ENCODE data around the gene RBBP4.
"Not testable (repeated sequence)": the region's sequence is repeated elsewhere in the genome, so short reads cannot be mapped to it uniquely, and the experiment has no call there.

The RBBP4 gene

DNA sequence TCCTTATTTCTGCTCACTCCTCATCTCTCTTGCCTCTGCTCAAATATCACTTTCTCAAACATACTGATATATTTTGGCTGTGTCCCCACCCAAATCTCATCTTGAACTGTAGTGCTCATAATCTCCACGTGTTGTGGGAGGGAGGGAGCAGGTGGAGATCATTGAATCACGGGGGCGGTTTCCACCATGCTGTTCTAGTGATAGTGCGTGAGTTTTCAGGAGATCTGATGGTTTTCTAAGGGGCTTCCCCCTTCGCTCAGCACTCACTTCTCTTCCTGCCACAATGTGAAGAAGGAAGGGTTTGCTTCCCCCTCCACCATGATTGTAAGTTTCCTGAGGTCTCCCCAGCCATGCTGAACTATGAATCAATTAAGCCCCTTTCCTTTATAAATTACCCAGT is 27.2 kb upstream of the RBBP4 start:
- TF ChIP-seq POLR2A (IDR thresholded peaks at IDR 0.05; ENCODE audit: extremely low read depth, insufficient read length) (no peak), MYC (IDR thresholded peaks at IDR 0.05; ENCODE audit: low read depth, low read length) (no peak)
- TF ChIP-seq, protein P1, sequence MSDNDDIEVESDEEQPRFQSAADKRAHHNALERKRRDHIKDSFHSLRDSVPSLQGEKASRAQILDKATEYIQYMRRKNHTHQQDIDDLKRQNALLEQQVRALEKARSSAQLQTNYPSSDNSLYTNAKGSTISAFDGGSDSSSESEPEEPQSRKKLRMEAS (IDR thresholded peaks at IDR 0.05; ENCODE audit: low read depth, low read length), result no peak
- TF ChIP-seq, protein P2, sequence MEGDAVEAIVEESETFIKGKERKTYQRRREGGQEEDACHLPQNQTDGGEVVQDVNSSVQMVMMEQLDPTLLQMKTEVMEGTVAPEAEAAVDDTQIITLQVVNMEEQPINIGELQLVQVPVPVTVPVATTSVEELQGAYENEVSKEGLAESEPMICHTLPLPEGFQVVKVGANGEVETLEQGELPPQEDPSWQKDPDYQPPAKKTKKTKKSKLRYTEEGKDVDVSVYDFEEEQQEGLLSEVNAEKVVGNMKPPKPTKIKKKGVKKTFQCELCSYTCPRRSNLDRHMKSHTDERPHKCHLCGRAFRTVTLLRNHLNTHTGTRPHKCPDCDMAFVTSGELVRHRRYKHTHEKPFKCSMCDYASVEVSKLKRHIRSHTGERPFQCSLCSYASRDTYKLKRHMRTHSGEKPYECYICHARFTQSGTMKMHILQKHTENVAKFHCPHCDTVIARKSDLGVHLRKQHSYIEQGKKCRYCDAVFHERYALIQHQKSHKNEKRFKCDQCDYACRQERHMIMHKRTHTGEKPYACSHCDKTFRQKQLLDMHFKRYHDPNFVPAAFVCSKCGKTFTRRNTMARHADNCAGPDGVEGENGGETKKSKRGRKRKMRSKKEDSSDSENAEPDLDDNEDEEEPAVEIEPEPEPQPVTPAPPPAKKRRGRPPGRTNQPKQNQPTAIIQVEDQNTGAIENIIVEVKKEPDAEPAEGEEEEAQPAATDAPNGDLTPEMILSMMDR (IDR thresholded peaks at IDR 0.05; ENCODE audit: low read depth, low read length), result no peak
- H3K4me3 ChIP-seq (ENCODE audit: low read depth, low read length), result no peak overlapping the region
- DNase-seq (ENCODE audit: low read depth), result no peak

DNA sequence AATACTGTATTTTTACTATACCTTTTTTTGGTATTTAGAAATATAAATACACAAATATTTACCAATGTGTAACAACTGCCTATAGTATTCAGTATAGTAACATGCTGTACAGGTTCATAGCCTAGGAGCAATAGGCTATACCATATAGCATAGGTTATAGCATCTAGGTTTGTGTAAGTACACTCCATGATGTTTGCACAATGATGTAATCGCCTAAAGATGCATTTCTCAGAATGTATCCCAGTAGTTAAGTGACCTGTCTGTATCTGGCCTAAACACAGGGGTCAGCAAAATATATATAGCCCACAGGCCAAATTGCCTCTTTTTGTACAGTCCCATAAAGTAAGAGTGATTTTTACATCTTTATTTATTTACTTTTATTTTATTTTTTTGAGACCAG is 24.8 kb upstream of the RBBP4 start:
- H3K4me3 ChIP-seq (ENCODE audit: low read depth, low read length), result no peak overlapping the region
- DNase-seq (ENCODE audit: low read depth), result no peak
- TF ChIP-seq POLR2A (IDR thresholded peaks at IDR 0.05; ENCODE audit: extremely low read depth, insufficient read length) (no peak), MYC (IDR thresholded peaks at IDR 0.05; ENCODE audit: low read depth, low read length) (no peak)
- TF ChIP-seq, protein P2 (IDR thresholded peaks at IDR 0.05; ENCODE audit: low read depth, low read length), result no peak
- TF ChIP-seq, protein P1 (IDR thresholded peaks at IDR 0.05; ENCODE audit: low read depth, low read length), result no peak

DNA sequence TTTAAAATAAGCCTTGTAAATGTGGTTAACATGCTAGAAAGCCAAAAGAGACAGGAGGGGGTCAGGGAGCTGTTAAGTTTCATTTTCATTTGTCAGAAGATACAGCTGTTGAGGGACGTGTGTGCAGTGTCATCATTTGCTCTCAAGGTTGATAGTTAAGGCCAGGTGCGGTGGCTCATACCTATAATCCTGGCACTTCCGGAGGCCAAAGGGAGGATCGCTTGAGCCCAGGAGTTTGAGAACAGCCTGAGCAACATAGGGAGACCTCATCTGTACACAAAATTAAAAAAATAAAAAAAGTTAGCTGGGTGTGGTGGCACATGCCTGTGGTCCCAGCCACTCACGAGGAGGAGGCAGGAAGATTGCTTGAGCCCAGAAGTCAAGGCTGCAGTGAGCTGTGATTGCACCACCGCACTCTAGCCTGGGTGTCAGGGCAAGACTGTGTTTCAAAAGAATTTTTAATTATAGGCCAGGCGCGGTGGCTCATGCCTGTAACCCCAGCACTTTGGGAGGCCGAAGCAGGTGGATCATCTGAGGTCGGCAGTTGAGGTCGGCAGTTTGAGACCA is 23.3 kb upstream of the RBBP4 start:
- no peak for DNase-seq (ENCODE audit: low read depth)
- TF ChIP-seq POLR2A (IDR thresholded peaks at IDR 0.05; ENCODE audit: extremely low read depth, insufficient read length) (no peak), MYC (IDR thresholded peaks at IDR 0.05; ENCODE audit: low read depth, low read length) (no peak)
- TF ChIP-seq, protein P1 (IDR thresholded peaks at IDR 0.05; ENCODE audit: low read depth, low read length), result no peak
- TF ChIP-seq, protein P2 (IDR thresholded peaks at IDR 0.05; ENCODE audit: low read depth, low read length), result no peak
- no peak overlapping the region for H3K4me3 ChIP-seq (ENCODE audit: low read depth, low read length)

DNA sequence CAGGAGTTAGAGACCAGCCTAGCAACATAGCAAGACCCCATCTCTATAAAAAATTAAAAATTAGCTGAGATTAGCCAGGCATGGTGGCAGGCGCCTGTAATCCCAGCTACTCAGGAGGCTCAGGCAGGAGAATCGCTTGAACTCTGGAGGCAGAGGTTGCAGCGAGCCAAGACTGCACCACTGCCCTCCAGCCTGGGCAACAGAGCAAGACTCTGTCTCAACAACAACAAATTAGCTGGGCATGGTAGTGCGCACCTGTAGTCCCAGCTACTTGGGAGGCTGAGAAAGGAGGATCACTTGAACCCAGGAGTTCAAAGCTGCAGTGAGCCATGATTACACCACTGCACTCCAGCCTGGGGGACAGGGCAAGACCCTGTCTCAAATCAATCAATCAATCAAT is 20.8 kb upstream of the RBBP4 start:
- H3K4me3 ChIP-seq (ENCODE audit: low read depth, low read length); DNase-seq (ENCODE audit: low read depth): not testable (repeated sequence)

DNA sequence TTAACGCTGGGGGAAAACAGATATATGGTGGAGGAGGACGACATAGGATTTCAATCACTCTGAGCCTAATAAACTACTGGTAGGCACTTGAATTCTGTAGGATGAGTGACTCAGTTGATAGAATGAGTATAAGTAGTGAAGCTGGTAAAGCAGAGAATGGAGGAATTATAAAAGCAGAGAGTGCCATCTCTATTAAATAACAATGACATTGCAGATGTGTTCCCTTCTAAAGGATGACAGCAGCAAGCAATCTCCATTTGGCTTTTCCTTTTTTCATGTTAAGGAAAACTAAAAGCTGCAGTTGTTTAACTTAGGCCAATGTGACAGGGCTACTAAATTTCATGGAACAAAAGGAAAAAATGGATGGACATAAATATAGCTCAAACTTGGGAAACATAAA is 18.2 kb upstream of the RBBP4 start:
- TF ChIP-seq, protein P1 (IDR thresholded peaks at IDR 0.05; ENCODE audit: low read depth, low read length), result no peak
- TF ChIP-seq MYC (IDR thresholded peaks at IDR 0.05; ENCODE audit: low read depth, low read length), result no peak
- TF ChIP-seq, protein P2 (IDR thresholded peaks at IDR 0.05; ENCODE audit: low read depth, low read length), result no peak
- TF ChIP-seq POLR2A (IDR thresholded peaks at IDR 0.05; ENCODE audit: extremely low read depth, insufficient read length), result no peak
- no peak overlapping the region for H3K4me3 ChIP-seq (ENCODE audit: low read depth, low read length)
- no peak for DNase-seq (ENCODE audit: low read depth)

DNA sequence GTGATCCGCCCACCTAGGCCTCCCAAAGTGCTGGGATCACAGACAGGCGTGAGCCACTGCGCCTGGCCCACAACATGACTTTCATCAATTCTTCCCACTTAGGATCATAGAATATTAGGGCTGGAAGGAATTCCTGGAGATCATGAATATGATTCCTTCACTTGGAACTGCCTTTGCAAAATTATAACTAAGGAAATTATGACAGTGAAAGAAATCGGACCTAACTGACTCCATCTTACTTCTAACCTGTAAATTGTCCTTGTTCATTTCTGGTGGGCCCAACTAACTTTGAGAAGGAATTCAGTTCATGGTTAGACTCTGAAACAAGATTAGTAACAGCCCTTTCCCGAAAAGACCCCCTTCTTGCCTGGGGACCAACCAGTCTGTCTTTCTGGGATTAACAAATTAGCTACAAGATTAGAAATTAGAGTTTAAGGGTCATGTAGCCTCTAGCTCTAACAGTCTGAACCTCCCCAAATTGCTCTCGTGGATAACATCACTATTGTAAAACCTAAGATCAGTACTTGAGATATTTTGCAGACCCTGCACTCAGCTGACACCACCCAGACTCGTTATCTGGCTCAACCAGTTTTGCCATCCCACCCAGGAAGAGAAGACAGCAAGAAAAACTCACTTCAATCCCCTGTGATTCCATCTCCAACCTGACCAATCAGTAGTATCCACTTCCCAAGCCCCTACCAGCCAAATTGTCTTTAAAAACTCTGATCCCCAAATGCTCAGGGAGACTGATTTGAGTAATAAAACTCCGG is 15.3 kb upstream of the RBBP4 start:
- TF ChIP-seq, protein P1 (IDR thresholded peaks at IDR 0.05; ENCODE audit: low read depth, low read length), result no peak
- no peak for TF ChIP-seq MYC (IDR thresholded peaks at IDR 0.05; ENCODE audit: low read depth, low read length)
- TF ChIP-seq, protein P2 (IDR thresholded peaks at IDR 0.05; ENCODE audit: low read depth, low read length), result no peak
- TF ChIP-seq POLR2A (IDR thresholded peaks at IDR 0.05; ENCODE audit: extremely low read depth, insufficient read length), result no peak
- no peak for DNase-seq (ENCODE audit: low read depth)
- no peak overlapping the region for H3K4me3 ChIP-seq (ENCODE audit: low read depth, low read length)

Measured in NB4 (cell line).